Epithelial cell of esophagus (primary cell): ENCODE data around the gene MEGF11.

ENCODE experiments used
- DNase-seq: peaks from one replicate; pipeline ENCODE4 v3.0.0; 2010; ENCODE audit warnings: low read depth
- H3K4me3 ChIP-seq: 2 replicates; pipeline ENCODE4 v1.5.1; 2011; ENCODE audit warnings: mild to moderate bottlenecking, low read length, control low read depth
- CTCF ChIP-seq: IDR thresholded peaks from 2 replicates; pipeline ENCODE4 v1.5.1; 2011; ENCODE audit warnings: low read depth, mild to moderate bottlenecking, low read length, control low read depth, inconsistent platforms; ENCODE audit not compliant: insufficient read depth; ENCODE audit errors: missing control alignments

Gene MEGF11

DNA sequence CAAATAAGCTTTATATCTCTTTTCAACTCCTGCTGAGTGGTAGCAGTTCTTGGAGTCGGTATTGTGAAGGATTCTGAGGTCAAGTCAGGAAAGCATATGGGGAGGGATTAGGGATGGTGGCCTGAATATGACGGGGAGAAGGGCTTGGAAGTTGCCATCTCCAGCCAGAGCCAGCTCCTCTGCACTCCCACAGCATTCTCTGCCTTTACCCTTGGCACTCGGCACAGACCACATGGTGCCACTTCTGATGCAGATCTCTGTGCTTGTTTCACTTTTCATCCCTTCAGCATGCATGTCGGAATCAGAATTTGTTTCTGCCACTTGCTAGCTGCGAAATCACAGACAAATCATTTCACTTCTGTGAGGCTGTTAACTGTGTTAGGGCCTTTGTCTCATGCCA lies 331.8 kb downstream of the MEGF11 start:
- no peak for DNase-seq
- TF ChIP-seq CTCF, result no peak
- H3K4me3 ChIP-seq, result no peak overlapping the region

- no peak for DNase-seq
- no peak overlapping the region for H3K4me3 ChIP-seq
- no peak for TF ChIP-seq CTCF
Measured at GRCh38 chr15:65920825-65921309, 332.7 kb downstream of the MEGF11 start.

DNA sequence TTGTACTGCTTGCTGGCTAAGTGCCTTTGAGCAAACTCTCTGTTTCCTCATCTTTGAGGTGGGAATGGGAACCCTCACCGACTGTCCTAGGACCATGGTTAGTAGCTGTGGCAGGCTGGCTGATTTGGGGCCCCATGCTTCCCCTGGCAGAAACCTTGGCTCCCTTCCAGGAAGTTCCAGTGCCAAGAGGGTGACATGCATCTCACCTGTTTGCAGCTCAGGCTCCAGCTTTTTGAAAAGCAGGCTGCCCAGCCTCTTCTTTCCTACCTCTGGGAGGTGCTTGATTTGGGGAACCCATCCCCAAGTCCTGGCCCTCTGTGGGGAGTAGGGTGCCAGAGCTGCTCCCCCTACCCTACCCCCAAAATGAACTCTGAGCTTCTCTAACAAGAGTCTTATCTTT lies 333.4 kb downstream of the MEGF11 start:
- no peak for TF ChIP-seq CTCF
- DNase-seq, result no peak

DNA sequence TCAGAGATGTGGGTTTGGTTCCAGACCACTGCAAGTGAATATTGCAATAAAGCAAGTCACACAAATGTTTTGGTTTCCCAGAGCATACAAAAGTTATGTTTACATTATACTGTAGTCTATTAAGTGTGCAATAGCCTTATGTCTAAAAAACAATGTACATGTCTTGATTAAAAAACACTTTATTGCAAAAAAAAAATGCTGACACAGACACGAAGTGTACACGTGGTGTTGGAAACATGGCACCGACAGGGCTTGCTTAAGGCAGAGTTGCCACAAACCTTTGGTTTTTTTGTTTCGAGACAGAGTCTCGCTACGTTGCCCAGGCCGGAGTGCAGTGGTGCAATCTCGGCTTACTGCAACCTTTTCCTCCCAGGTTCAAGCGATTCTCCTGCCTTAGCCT lies 334.2 kb downstream of the MEGF11 start:
- TF ChIP-seq CTCF, result no peak
- no peak overlapping the region for H3K4me3 ChIP-seq
- DNase-seq, result no peak

More for the DNA sequence above, 333.4 kb downstream of the MEGF11 start:
- H3K4me3 ChIP-seq, result no peak overlapping the region

- no peak for TF ChIP-seq CTCF
- no peak for DNase-seq
- H3K4me3 ChIP-seq, result no peak overlapping the region
Measured at GRCh38 chr15:65918945-65919344, 334.6 kb downstream of the MEGF11 start.

DNA sequence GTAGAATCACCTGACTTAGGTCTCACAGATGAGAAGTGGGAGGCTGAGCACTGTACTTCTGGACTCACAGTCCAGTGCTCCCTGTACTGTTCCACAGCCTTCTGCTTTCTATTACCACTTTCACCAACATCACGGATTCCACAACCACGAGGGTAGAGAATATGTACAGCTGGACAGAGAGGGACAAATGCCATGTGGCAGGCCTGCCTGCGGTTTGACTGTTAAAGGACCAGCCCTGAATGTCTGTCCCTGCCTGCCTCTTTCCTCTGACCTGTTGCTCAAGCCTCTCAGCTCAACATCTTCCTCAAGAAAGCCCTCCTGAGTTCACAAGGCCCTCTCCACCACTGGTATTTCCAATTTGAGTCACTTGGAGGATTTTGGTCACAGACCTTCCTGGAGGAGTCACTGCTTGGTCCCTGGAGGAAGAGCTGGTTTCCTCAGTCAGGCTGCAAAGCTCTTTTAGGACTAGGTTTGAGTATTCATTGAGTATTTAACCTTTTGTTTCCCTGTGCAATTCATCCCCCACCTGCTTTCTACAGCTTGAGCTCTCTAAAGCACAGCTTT lies 335.1 kb downstream of the MEGF11 start:
- TF ChIP-seq CTCF, result no peak
- DNase-seq, result no peak
- no peak overlapping the region for H3K4me3 ChIP-seq

- no peak for TF ChIP-seq CTCF
- no peak for DNase-seq
- H3K4me3 ChIP-seq, result no peak overlapping the region
Measured at GRCh38 chr15:65917936-65918335, 335.6 kb downstream of the MEGF11 start.
